ENCODE results near the gene DMRTB1. TPM values are rescaled to one million over a fixed set of nuclear protein-coding genes. Genes with fewer than 3 reads are reported as not detected.

DMRTB1 gene
- total RNA-seq, 1 donor from 2014 or later: not detected

DNA sequence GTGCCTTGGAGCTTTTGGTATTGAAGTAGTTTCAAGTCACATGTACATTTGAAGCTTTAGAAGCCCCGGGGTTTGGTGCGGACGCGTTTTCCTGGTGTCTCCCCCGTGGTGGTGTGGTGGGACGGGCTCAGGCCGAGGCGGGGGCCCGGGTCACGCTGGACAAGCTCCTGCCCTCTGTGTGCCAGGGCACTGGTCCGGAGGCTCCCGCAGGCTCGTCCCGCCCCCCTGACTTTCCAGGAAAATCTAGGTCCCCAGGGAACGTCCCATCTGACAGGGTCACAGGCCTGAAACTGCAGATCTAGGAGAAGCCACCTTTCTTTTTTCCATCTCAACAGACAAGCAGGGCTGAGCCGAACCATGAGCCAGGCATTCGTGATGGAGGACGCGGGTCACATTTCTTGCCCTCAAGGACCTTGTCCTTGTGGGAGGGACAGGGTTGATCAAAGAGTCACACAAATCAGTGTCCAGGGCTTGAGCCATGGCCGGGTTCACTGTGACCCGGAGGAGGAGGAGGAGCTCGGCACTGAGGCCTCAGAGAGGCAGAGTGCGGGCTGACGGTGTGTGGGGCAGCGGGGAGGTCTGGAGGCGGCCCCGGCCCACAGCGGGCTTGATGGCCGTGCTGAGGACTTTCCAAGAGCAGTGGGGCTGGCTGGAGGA is 1.6 kb downstream of the DMRTB1 start:
- H3K27ac Mint-ChIP-seq: no peak overlapping the region
- Histone ChIP-seq H3F3A (ENCODE audit: low read depth) (peaks cover 10% of the 10 kb centered on the region), H2AFZ (replicated peaks) (no peak overlapping the region), H3K9ac (no peak overlapping the region), H3K27ac (no peak overlapping the region), H3K27me3 (no peaks in the 10 kb centered on the region), H3K9me3 (ENCODE audit: low read depth) (no peaks in the 10 kb centered on the region), H3K4me3 (no peak overlapping the region), H3K79me2 (ENCODE audit: low read depth) (no peaks in the 10 kb centered on the region), H3K4me2 (no peak overlapping the region), H4K20me1 (ENCODE audit: low read depth) (no peaks in the 10 kb centered on the region), H3K4me1 (peaks cover 11% of the 10 kb centered on the region), H3K36me3 (no peaks in the 10 kb centered on the region)
- DNase-seq (ENCODE audit: low spot score): no peak
- peaks cover 11% of the 10 kb centered on the region for H3K27me3 Mint-ChIP-seq (ENCODE audit: insufficient read depth, low read depth)
- H3K4me1 Mint-ChIP-seq: peaks cover 22% of the 10 kb centered on the region
- TF ChIP-seq, protein P1, sequence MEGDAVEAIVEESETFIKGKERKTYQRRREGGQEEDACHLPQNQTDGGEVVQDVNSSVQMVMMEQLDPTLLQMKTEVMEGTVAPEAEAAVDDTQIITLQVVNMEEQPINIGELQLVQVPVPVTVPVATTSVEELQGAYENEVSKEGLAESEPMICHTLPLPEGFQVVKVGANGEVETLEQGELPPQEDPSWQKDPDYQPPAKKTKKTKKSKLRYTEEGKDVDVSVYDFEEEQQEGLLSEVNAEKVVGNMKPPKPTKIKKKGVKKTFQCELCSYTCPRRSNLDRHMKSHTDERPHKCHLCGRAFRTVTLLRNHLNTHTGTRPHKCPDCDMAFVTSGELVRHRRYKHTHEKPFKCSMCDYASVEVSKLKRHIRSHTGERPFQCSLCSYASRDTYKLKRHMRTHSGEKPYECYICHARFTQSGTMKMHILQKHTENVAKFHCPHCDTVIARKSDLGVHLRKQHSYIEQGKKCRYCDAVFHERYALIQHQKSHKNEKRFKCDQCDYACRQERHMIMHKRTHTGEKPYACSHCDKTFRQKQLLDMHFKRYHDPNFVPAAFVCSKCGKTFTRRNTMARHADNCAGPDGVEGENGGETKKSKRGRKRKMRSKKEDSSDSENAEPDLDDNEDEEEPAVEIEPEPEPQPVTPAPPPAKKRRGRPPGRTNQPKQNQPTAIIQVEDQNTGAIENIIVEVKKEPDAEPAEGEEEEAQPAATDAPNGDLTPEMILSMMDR (IDR thresholded peaks at IDR 0.05): no peak
- no peak for TF ChIP-seq EZH2phosphoT487 (IDR thresholded peaks at IDR 0.05)
- TF ChIP-seq EZH2 (IDR thresholded peaks at IDR 0.05): no peak
- H3K9me3 Mint-ChIP-seq: peaks cover 2% of the 10 kb centered on the region
- H3K36me3 Mint-ChIP-seq: no peaks in the 10 kb centered on the region
- H3K4me3 Mint-ChIP-seq: no peak overlapping the region

DNA sequence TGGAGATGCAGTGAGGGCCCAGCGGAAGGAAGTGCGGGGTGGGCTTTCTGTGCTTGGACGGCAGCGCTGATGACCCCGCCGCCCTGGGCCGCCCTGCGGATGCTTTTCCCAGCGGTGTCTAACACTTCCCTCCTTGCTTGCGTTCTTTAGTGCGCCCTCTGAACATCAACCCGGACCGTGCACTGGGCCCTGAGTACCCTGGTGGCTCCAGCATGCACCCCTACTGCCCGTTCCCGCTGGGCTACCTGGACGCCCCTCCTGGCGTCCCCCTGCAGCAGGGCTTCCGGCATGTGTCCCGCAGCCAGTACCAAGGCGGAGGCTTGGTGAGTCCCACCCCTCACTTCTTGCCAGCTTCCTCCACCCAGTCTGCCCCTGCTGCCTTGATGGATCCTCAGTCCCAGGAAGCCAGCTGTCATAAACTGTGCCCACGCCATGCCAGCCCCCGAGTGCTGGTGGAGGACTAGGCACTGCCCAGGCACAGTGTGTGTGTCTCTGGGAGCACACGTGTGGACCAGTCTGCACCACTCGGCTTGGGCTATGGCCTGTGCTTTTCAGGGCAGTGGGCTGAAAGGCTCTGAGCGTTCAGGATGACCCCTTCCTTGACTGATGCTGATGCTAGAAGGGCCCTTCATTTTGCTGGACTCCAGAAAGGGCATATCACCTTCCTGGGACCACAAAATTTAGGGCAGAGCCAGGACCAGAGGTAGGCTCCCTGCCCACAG is 2.3 kb downstream of the DMRTB1 start:
- peaks cover 22% of the 10 kb centered on the region for H3K4me1 Mint-ChIP-seq
- TF ChIP-seq EZH2phosphoT487 (IDR thresholded peaks at IDR 0.05): no peak
- TF ChIP-seq EZH2 (IDR thresholded peaks at IDR 0.05): no peak
- TF ChIP-seq, protein P1 (IDR thresholded peaks at IDR 0.05): no peak
- H3K4me3 Mint-ChIP-seq: no peak overlapping the region
- H3K4me3 ChIP-seq: no peak overlapping the region
- no peak overlapping the region for H3K27ac ChIP-seq
- no peaks in the 10 kb centered on the region for H3K9me3 ChIP-seq (ENCODE audit: low read depth)
- H3K27ac Mint-ChIP-seq: no peak overlapping the region
- peaks cover 11% of the 10 kb centered on the region for H3K4me1 ChIP-seq
- H3K36me3 ChIP-seq: no peaks in the 10 kb centered on the region
- no peak overlapping the region for H3K9ac ChIP-seq
- no peak overlapping the region for H3K4me2 ChIP-seq
- no peaks in the 10 kb centered on the region for H3K27me3 ChIP-seq
- no peaks in the 10 kb centered on the region for H4K20me1 ChIP-seq (ENCODE audit: low read depth)
- DNase-seq (ENCODE audit: low spot score): no peak
- no peaks in the 10 kb centered on the region for H3K36me3 Mint-ChIP-seq
- H3K9me3 Mint-ChIP-seq: peaks cover 2% of the 10 kb centered on the region
- no peak overlapping the region for H2AFZ ChIP-seq (replicated peaks)
- peaks cover 11% of the 10 kb centered on the region for H3K27me3 Mint-ChIP-seq (ENCODE audit: insufficient read depth, low read depth)
- H3K79me2 ChIP-seq (ENCODE audit: low read depth): no peaks in the 10 kb centered on the region
- peaks cover 10% of the 10 kb centered on the region for H3F3A ChIP-seq (ENCODE audit: low read depth)

DNA sequence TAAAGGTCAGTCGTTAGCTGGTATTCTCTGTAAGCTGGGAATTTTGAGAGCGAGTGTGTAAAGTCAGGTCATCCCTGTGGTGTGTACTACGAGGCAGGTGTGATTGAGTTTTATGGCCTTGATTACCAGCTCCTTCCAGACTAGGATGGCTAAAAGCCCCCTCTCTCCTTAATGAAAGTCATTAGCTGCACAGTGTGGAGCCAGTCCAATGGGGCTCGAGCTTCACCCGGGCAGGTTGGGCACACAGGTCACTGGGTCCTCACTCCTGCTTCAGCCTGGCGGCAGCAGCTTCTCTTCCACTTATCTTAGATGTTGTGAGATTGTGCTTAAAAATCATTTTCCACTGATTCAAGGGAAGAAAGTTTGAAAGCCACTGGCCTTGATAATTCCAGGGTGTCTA is 3.0 kb downstream of the DMRTB1 start:
- H3K4me1 Mint-ChIP-seq: peaks cover 22% of the 10 kb centered on the region
- H3K4me1 ChIP-seq: peaks cover 11% of the 10 kb centered on the region
- H3K36me3 Mint-ChIP-seq: no peaks in the 10 kb centered on the region
- peaks cover 2% of the 10 kb centered on the region for H3K9me3 Mint-ChIP-seq
- H3K79me2 ChIP-seq (ENCODE audit: low read depth): no peaks in the 10 kb centered on the region
- H3K4me3 ChIP-seq: no peak overlapping the region
- H3K36me3 ChIP-seq: no peaks in the 10 kb centered on the region
- no peak overlapping the region for H3K27ac Mint-ChIP-seq
- H3K27ac ChIP-seq: no peak overlapping the region
- no peak for DNase-seq (ENCODE audit: low spot score)
- TF ChIP-seq, protein P1 (IDR thresholded peaks at IDR 0.05): no peak
- TF ChIP-seq EZH2phosphoT487 (IDR thresholded peaks at IDR 0.05): no peak
- TF ChIP-seq EZH2 (IDR thresholded peaks at IDR 0.05): no peak
- no peaks in the 10 kb centered on the region for H3K9me3 ChIP-seq (ENCODE audit: low read depth)
- peaks cover 13% of the 10 kb centered on the region for H3K27me3 Mint-ChIP-seq (ENCODE audit: insufficient read depth, low read depth)
- peaks cover 10% of the 10 kb centered on the region for H3F3A ChIP-seq (ENCODE audit: low read depth)
- H3K27me3 ChIP-seq: no peaks in the 10 kb centered on the region
- H3K4me2 ChIP-seq: no peak overlapping the region
- H4K20me1 ChIP-seq (ENCODE audit: low read depth): no peaks in the 10 kb centered on the region
- no peak overlapping the region for H2AFZ ChIP-seq (replicated peaks)
- H3K9ac ChIP-seq: no peak overlapping the region
- no peak overlapping the region for H3K4me3 Mint-ChIP-seq

Measured in neural progenitor cell (in vitro differentiated cells).